SU-DHL-6 (cell line): ENCODE data around the gene RHEBL1.

Experiments used
- H2AFZ ChIP-seq: fragments of 200-600 bp; sonication (generic); 2 replicates; pipeline ENCODE4 v1.6.1; 2014; ENCODE audit warnings: low read depth, mild to moderate bottlenecking, moderate library complexity, mixed read lengths, antibody characterized with exemption, low read length; ENCODE audit not compliant: severe bottlenecking
- H3F3A ChIP-seq: fragments of 200-600 bp; shearing (Covaris generic); 2 replicates; pipeline ENCODE4 v1.6.0; 2016; ENCODE audit warnings: antibody characterized with exemption, mild to moderate bottlenecking; ENCODE audit not compliant: insufficient read depth
- H3K27ac ChIP-seq: fragments of 200-600 bp; sonication (generic); 2 replicates; pipeline ENCODE4 v1.5.1; 2016; ENCODE audit warnings: low read depth, mild to moderate bottlenecking, low read length, moderate library complexity, mixed read lengths
- H3K27me3 ChIP-seq: fragments of 200-600 bp; sonication (generic), shearing (Covaris generic); 2 replicates; pipeline ENCODE4 v1.6.0; 2014; ENCODE audit warnings: mild to moderate bottlenecking, low read length
- H3K36me3 ChIP-seq: fragments of 200-600 bp; sonication (generic); 2 replicates; pipeline ENCODE4 v1.6.1; 2014; ENCODE audit warnings: mild to moderate bottlenecking, low read length, mixed read lengths
- H3K4me2 ChIP-seq: fragments of 300-600, 200-600 bp; shearing (Covaris generic), sonication (generic); 2 replicates; pipeline ENCODE4 v1.6.0; 2014; ENCODE audit warnings: low read length, low read depth, mild to moderate bottlenecking; ENCODE audit not compliant: poor library complexity, severe bottlenecking
- H3K4me3 ChIP-seq: fragments of 200-600 bp; sonication (generic); 2 replicates; pipeline ENCODE4 v1.5.1; 2014; ENCODE audit warnings: antibody characterized with exemption, low read length, mild to moderate bottlenecking, mixed read lengths; ENCODE audit not compliant: insufficient read depth, poor library complexity, severe bottlenecking
- H3K79me2 ChIP-seq: fragments of 200-600 bp; sonication (generic); 2 replicates; pipeline ENCODE4 v1.6.1; 2014; ENCODE audit warnings: mild to moderate bottlenecking, low read length, moderate library complexity; ENCODE audit not compliant: insufficient read depth
- H3K9ac ChIP-seq: fragments of 200-600 bp; sonication (generic); 2 replicates; pipeline ENCODE4 v1.7.0; 2014; ENCODE audit warnings: mild to moderate bottlenecking, low read length
- H3K9me2 ChIP-seq: fragments of 200-600 bp; sonication (generic); replicated peaks from 2 replicates; pipeline ENCODE4 v1.6.1; 2014; ENCODE audit warnings: low read length; ENCODE audit not compliant: insufficient read depth
- H3K9me3 ChIP-seq: fragments of 200-600 bp; sonication (generic); 2 replicates; pipeline ENCODE4 v1.6.1; 2014; ENCODE audit warnings: low read length, mixed read lengths; ENCODE audit not compliant: insufficient read depth
- H4K20me1 ChIP-seq: fragments of 200-600 bp; sonication (generic); 2 replicates; pipeline ENCODE4 v1.6.1; 2014; ENCODE audit warnings: low read depth, mild to moderate bottlenecking, antibody characterized with exemption, low read length, moderate library complexity, mixed read lengths
- EZH2phosphoT487 ChIP-seq: fragments of 200-600 bp; sonication (generic), shearing (Covaris generic); conservative IDR thresholded peaks from 2 replicates; pipeline ENCODE4 v1.6.1; 2018; ENCODE audit warnings: mild to moderate bottlenecking, antibody characterized with exemption, low read length, moderate library complexity, mixed read lengths
- TF ChIP-seq, protein P1 (sequence below): fragments of 200-600 bp; sonication (generic); IDR thresholded peaks from one replicate; pipeline ENCODE4 v1.5.1; 2017; ENCODE audit warnings: antibody characterized with exemption, mild to moderate bottlenecking, low read length, moderate library complexity; ENCODE audit not compliant: insufficient read depth, poor library complexity, severe bottlenecking

RHEBL1 gene

DNA sequence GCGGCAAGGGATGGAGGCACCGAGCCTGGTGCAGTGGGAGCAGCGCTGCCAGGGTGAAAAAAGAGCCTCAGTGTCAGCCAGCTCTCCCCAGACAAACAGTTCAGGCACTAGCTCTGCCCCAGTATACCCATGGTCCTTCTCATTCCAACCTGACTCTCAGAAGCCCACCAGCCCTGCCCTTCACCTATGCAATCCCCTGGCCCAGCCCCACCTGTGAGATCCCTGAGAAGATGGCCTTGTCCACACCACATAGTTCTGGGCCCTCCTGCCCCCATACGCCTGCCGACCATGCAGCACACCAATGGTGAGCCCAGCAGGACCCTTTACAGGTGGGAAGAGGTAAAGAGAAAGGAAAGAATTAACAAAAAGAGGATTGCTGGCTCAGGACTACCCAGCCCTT is 15.7 kb downstream of the RHEBL1 start:
- Histone ChIP-seq H3K27ac (no peak overlapping the region), H3K9me2 (no peaks in the 10 kb centered on the region), H3K36me3 (no peaks in the 10 kb centered on the region; the same call in 1 of the 2 replicates), H3K27me3 (no peaks in the 10 kb centered on the region), H4K20me1 (peaks cover 15% of the 10 kb centered on the region; the same call in 1 of the 2 replicates), H3K9ac (no peak overlapping the region), H2AFZ (no peak overlapping the region), H3K4me3 (no peak overlapping the region), H3K9me3 (no peaks in the 10 kb centered on the region), H3K79me2 (peaks cover 48% of the 10 kb centered on the region), H3F3A (peaks cover 4% of the 10 kb centered on the region; the same call in 1 of the 2 replicates), H3K4me2 (no peak overlapping the region)
- TF ChIP-seq EZH2phosphoT487, result no peak
- TF ChIP-seq, protein P1, sequence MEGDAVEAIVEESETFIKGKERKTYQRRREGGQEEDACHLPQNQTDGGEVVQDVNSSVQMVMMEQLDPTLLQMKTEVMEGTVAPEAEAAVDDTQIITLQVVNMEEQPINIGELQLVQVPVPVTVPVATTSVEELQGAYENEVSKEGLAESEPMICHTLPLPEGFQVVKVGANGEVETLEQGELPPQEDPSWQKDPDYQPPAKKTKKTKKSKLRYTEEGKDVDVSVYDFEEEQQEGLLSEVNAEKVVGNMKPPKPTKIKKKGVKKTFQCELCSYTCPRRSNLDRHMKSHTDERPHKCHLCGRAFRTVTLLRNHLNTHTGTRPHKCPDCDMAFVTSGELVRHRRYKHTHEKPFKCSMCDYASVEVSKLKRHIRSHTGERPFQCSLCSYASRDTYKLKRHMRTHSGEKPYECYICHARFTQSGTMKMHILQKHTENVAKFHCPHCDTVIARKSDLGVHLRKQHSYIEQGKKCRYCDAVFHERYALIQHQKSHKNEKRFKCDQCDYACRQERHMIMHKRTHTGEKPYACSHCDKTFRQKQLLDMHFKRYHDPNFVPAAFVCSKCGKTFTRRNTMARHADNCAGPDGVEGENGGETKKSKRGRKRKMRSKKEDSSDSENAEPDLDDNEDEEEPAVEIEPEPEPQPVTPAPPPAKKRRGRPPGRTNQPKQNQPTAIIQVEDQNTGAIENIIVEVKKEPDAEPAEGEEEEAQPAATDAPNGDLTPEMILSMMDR, result no peak

DNA sequence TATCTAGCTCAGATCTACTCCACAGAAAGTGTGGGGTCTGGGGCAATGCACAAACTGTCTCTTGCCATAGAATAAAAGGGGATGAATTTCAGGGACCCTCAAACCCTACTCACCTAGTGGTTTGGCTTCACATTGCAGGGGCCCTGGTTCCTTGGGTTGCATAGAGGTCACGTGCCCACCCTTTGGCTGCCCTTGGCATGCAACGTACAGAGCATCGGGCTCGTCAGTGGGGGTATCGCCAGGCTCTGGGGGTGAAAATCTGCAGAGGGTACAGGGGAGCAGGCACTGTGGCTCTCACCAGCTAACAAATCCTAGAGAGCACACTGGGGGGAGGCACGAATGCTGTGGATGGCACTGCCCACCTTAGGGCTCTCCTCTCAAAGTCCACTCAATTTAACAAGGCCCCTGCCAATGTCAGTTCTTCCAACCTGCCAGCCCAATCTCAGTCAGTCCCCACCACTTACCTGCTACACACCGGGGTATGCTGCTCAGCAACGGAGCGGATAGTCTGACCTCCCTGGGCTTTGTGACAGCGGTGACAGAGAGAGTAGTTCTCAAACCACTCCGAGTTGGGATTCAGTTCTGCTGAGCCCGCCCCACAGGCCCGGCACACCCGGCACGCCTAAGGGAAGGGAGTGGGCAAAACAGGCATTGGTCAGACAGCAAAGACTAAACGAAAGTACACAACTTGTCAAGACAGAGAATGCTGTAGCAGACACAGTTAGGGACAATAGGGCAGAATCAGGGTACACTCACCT is 17.1 kb downstream of the RHEBL1 start:
- H3K9ac ChIP-seq, result no peak overlapping the region
- peaks cover 2% of the 10 kb centered on the region; the same call in 1 of the 2 replicates for H3F3A ChIP-seq
- no peak overlapping the region for H2AFZ ChIP-seq
- no peak overlapping the region for H3K4me3 ChIP-seq
- H3K9me2 ChIP-seq, result no peaks in the 10 kb centered on the region
- H3K36me3 ChIP-seq, result no peaks in the 10 kb centered on the region; the same call in 1 of the 2 replicates
- H3K79me2 ChIP-seq, result peaks cover 33% of the 10 kb centered on the region
- H3K9me3 ChIP-seq, result no peaks in the 10 kb centered on the region
- TF ChIP-seq, protein P1, result no peak
- TF ChIP-seq EZH2phosphoT487, result no peak
- H3K27ac ChIP-seq, result no peak overlapping the region
- no peaks in the 10 kb centered on the region for H3K27me3 ChIP-seq
- H4K20me1 ChIP-seq, result peaks cover 8% of the 10 kb centered on the region; the same call in 1 of the 2 replicates
- no peak overlapping the region for H3K4me2 ChIP-seq

DNA sequence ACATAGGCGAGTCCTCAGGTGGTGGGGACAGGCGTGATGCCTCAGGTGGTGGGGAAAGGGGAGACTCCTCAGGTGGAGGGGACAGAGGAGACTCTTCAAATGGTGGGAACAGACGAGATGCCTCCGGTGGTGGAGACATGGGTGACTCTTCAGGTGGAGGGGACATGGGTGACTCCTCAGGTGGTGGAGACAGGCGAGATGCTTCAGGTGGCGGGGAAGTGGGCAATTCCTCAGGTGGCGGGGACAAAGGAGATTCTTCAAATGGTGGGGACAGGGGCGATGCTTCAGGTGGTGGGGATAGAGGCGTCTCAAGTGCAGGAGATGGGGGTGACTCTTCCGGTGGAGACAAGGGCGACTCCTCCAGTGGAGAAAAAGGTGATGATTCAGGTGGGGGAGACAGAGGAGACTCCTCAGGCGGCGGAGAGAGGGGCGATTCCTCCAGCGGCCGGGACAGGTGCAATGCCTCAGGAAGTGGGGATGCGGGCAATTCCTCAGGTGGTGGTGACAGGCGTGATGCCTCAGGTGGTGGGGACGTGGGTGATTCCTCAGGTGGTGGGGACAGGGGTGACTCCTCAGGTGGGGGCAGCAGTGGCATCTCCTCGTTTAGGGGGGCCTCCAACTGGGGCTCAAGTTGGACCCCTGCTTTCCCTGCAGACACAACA is 17.9 kb downstream of the RHEBL1 start:
- Histone ChIP-seq H3K4me2 (no peak overlapping the region), H3K79me2 (peaks cover 26% of the 10 kb centered on the region), H3K4me3 (no peak overlapping the region), H3K9ac (no peak overlapping the region), H3K27me3 (no peaks in the 10 kb centered on the region), H3K27ac (no peak overlapping the region), H2AFZ (no peak overlapping the region), H3K36me3 (no peaks in the 10 kb centered on the region; the same call in 1 of the 2 replicates), H4K20me1 (peaks cover 4% of the 10 kb centered on the region; the same call in 1 of the 2 replicates), H3K9me3 (no peaks in the 10 kb centered on the region), H3K9me2 (no peaks in the 10 kb centered on the region), H3F3A (no peaks in the 10 kb centered on the region)
- no peak for TF ChIP-seq EZH2phosphoT487
- TF ChIP-seq, protein P1, result no peak
